ENCODE data around the gene SMIM17. TPM values are rescaled to one million over a fixed set of nuclear protein-coding genes. Genes with fewer than 3 reads are reported as not detected.

SMIM17 gene
- total RNA-seq, 1 donor from 2014 or later = not detected

Other genes with a start within 250 kb of the SMIM17 start
- gene ZNF582, start 249.6 kb upstream of the SMIM17 start, total RNA-seq = 1.1 and 1.7 TPM in 2 replicates
- 2.9 and 3.9 TPM in 2 replicates for gene ZNF583, start 238.8 kb upstream of the SMIM17 start, total RNA-seq
- gene ZNF667, start 165.8 kb upstream of the SMIM17 start, total RNA-seq = 0.05 TPM in 1 of 2 replicates, not detected in the other
- gene ZNF471, start 135.3 kb upstream of the SMIM17 start, total RNA-seq = 0.07 and 0.09 TPM in 2 replicates
- gene ZFP28, start 104.2 kb upstream of the SMIM17 start, total RNA-seq = 2.0 and 2.3 TPM in 2 replicates
- gene ZNF470, start 75.7 kb upstream of the SMIM17 start, total RNA-seq = 2.0 and 2.5 TPM in 2 replicates
- gene ZNF71, start 47.9 kb upstream of the SMIM17 start, total RNA-seq = 5.5 and 5.8 TPM in 2 replicates
- gene ZNF835, start 28.6 kb downstream of the SMIM17 start, total RNA-seq = 0.11 and 0.27 TPM in 2 replicates
- gene PEG3, start 197.6 kb downstream of the SMIM17 start, total RNA-seq = not detected in 2 replicates
- not detected in 2 replicates for gene ZIM2, start 197.6 kb downstream of the SMIM17 start, total RNA-seq

Data from T-helper 2 cell treated with Interferon-gamma antibody and Interleukin-4, amounts not matched to agents 100 ng/mL and 5 ng/mL, for 36 hours (primary cell).